Kidney capillary endothelial cell (primary cell): Measurements from ENCODE around the gene DNAAF8.
"Not testable (repeated sequence)": the region's sequence is repeated elsewhere in the genome, so short reads cannot be mapped to it uniquely, and the experiment has no call there.

Experiments
- DNase-seq: peaks from one replicate; pipeline ENCODE4 v3.0.0-alpha.2; 2018; ENCODE audit warnings: low spot score

Gene DNAAF8

DNA sequence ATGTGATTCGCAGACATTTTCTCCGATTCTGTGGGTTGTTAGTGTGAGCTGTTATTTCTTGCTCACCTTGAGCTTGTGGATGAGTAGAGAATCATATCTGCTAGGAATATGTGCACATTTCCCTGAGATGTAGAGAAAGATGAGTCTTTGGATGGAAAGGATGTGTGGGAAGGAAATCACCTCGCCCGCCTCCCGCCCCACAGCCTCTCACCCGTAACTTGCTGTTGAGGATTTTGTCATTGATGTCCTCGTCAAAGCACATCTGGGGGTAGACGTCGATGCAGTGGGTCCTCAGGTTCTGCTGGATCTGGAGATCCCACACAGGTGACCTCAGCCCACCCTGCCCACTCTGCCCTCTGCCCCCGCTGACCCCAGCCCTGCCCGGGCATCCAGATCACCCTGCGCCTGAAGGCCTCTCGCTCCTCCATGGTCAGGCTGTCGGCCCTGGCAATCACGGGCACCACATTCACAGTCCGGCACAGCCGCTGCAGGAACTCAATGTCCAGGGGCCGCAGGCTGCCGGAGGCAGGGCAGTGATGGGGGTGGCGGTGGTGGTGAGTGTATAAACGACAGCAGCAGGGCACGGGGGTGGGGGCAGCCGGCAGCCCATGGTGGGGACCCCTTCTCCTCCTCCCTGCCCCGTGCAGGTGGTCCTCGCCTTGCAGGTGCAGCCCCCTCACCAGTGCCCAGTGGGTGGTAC is 49.1 kb downstream of the DNAAF8 start:
- no peak for DNase-seq

GRCh38 chr16:4783951-4784336 is 49.6 kb downstream of the DNAAF8 start:
- DNase-seq: no peak

DNA sequence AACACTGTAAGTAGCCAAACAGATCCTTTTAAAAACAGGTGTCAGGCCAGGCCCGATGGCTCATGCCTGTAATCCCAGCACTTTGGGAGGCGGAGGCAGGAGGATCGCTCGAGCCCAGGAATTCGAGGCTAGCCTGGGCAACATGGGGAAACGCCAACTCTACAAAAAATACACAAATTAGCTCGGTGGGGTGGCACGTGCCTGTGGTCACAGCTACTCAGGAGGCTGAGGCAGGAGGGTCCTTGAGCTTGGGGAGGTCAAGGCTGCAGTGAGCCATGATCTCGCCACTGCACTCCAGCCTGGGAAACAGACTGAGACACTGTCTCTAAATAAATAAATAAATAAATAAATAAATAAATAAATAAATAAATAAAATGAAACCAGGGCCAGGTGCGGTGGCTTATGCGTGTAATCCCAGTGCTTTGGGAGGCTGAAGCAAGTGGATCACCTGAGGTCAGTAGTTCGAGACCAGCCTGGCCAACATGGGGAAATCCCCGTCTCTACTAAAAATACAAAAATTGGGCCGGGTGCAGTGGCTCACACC is 50.2 kb downstream of the DNAAF8 start:
- not testable (repeated sequence) for DNase-seq

GRCh38 chr16:4785758-4786433 is 51.6 kb downstream of the DNAAF8 start:
- DNase-seq: no peak

GRCh38 chr16:4787068-4787467 is 52.7 kb downstream of the DNAAF8 start:
- no peak for DNase-seq

- no peak for DNase-seq
These were observed 53.5 kb downstream of the DNAAF8 start, which contains the start of gene SEPTIN12 for GRCh38 chr16:4787627-4788482. Gene SEPTIN12 (minus strand): TSS chr16:4788345. CDS start chr16:4787645, 700 bp downstream.

DNA sequence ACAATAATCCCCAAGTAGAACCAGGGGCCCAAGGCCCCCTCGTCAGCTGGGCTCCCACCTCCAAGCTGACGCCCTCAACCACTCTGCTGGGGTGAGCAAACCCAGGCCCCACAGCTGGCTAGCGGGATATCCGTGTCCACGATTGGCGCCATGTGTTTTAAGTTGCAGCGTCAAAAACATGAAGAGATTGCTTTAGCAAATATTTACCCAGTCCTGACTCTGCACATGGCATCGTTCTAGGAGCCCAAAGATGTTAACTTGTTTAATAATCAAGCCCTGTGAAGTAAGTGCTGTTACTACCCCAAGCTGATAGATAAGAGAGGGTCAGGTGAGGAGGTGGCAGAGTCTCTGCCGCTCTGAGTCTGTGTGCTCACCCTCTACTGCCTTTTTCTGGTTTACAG is 54.2 kb downstream of the DNAAF8 start:
- no peak for DNase-seq

- DNase-seq: no peak
These were observed 54.6 kb downstream of the DNAAF8 start for GRCh38 chr16:4788910-4789309.

DNA sequence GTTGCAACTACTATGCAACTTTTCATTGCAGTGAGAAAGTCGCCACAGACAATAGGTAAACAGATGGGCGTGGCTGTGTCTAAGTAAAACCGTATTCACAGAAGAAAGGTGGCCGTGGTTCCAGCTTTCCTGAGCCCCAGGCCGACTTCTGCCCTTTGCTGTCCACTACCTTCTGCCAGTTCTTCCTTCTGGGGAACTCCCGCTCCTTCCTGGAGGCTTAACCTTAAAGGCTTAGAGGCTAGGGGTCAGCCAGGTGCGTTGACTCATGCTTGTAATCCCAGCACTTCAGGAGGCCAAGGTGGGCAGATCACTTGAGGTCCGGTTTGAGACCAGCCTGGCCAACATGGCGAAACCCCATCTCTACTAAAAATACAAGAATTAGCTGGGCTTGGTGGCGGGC is 55.9 kb downstream of the DNAAF8 start:
- DNase-seq: no peak

- no peak for DNase-seq
These were observed 56.5 kb downstream of the DNAAF8 start for GRCh38 chr16:4790871-4791270.

GRCh38 chr16:4792951-4793513 is 58.7 kb downstream of the DNAAF8 start:
- DNase-seq: no peak

DNA sequence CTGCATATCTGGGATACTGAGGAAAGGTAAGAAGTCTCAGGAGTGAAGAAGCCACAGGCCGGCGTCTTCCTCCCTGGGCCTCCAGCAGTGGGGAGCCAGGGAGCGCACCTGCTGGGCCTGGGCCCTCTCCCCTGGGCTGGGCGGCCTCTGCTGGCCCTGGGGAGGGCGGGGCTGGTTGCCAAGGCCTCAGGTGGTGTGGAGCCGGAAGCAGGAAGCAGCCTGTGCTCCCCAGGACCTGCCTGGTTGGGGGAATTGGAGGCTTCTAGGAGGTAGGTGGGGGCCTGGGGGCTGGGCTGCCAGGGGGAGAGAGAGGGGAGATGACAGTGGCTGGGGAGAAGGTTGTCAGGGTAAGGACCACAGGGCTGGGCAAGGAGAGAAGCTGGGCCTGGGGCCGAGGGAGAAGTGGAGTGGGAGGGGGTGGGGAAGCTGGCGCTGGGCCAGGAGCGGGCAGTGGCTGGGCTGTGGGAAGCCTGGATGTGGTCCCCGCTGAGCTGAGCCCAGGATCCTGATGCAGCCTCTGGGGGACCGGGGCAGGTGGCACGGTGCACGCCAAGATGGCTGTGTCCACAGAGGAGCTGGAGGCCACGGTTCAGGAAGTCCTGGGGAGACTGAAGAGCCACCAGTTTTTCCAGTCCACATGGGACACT is 61.0 kb downstream of the DNAAF8 start, which contains the start of gene SMIM22:
Gene SMIM22 (plus strand): TSS at position 189 of the 647 bp plus-strand sequence. CDS start 366 bp downstream, at position 555.
- DNase-seq: no peak

DNA sequence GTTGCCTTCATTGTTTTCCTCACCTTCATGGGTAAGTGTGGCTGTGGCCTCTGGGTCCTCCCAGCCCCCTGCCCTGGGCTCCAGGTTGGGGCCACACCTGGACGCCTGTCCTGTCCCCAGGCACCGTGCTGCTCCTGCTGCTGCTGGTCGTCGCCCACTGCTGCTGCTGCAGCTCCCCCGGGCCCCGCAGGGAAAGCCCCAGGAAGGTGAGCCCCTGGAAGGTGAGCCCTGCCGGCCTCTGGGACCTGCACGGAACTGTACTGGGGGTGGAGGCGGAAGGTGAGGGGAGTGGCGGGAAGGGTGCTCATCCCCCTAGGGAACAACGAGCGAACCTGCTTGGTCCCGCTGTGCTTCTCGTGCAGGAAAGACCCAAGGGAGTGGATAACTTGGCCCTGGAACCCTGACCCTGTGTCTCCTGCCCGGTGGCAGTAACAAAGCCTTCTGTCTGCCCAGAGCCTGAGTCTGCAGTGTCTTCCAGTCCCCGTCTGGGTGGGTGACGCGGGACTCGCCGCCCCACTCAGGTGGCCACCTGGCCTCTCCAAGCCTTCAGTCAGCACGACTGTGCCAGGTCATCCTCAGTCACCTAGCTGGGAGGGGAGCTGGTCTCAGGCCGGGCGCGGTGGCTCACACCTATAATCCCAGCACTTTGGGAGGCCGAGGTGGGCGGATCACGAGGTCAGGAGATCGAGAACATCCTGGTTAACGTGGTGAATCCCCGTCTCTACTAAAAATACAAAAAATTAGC is 61.7 kb downstream of the DNAAF8 start:
- no peak for DNase-seq

DNA sequence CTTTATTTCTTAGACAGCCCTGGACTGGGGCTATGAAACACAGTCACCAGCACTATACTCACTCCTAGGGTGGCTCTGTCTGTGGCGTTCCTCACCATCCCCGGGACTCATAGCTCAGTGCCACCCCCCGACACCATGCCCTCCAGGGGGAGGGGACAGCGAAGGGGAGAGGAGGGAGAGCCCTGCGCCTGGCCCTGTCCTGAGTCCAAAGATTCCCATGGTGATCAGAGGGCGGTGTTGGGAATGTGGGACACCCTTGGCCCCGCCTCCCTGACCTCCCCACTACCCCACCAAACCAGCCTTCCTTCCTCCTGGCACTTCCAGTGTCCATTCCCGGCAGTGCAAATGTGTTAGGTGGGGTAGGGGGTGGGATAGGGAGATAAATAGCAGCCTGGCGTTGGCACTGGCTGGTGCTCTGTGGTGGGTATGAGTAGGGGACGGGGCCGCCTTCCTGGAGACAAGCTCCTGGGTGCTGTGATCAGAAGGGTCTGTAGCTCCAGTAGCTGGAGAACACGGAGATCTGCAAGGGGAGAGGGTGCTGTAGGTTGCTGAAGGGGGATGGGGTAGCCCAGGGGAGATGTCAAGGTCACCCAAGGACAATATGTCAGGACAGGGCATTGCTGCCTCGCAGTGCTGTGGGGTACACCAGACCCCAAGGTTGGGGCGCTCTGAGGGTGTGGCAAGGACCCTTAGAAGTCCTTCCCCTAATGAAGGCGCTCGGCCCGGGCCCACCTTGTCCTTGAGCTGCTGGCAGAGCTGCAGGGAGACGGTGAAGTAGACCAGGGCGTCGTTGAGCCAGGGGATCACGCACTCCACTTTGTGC is 62.9 kb downstream of the DNAAF8 start:
- DNase-seq: no peak

DNA sequence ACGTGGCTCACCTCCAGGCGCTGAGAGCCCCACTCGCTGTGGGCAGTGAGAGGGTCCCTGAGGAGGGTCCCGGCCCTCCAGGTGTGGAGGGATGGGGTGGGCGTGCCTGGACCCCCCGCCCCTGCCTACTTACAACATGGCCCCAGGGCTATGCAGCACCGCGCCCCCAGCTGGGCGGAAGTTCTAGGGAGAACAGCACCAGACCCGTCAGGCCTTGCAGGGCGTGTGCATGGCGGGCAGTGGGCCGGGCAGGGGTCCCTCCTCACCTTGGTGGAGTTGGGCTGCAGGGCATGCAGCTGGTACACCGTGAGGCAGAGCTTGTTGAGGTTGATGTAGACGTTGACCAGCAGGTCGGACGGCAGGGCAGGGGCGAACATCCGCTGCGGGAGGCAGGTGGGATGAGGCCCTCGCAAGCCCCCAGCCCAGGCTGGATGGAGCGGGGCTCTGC is 63.5 kb downstream of the DNAAF8 start:
- DNase-seq: no peak

- no peak for DNase-seq
These were observed 64.1 kb downstream of the DNAAF8 start for GRCh38 chr16:4798456-4798855.
